VCaP (cell line): ENCODE results near the gene NEK7.

Experiments
- H3K27ac ChIP-seq: fragments of 450-650 bp; 2 replicates; pipeline ENCODE4 v1.5.1; 2017
- CTCF ChIP-seq: fragments of 450-650 bp; conservative IDR thresholded peaks from 2 replicates; pipeline ENCODE4 v1.5.1; 2017; ENCODE audit warnings: mild to moderate bottlenecking, moderate library complexity

Gene NEK7

GRCh38 chr1:198228925-198229324, 72.1 kb downstream of the NEK7 start:
- no peak overlapping the region for H3K27ac ChIP-seq
- no peak for TF ChIP-seq CTCF

- H3K27ac ChIP-seq, result no peak overlapping the region
These were observed 75.0 kb downstream of the NEK7 start for GRCh38 chr1:198231779-198232178.

GRCh38 chr1:198232378-198232777, 75.6 kb downstream of the NEK7 start:
- TF ChIP-seq CTCF, result no peak
- no peak overlapping the region for H3K27ac ChIP-seq

More at GRCh38 chr1:198231779-198232178, 75.0 kb downstream of the NEK7 start:
- no peak for TF ChIP-seq CTCF

GRCh38 chr1:198232940-198233675, 76.3 kb downstream of the NEK7 start:
- H3K27ac ChIP-seq, result no peak overlapping the region
- no peak for TF ChIP-seq CTCF

- H3K27ac ChIP-seq, result no peak overlapping the region; the same call in 1 of the 2 replicates
- no peak for TF ChIP-seq CTCF
These were observed 77.9 kb downstream of the NEK7 start for GRCh38 chr1:198234520-198235251.

- TF ChIP-seq CTCF, result no peak
- no peak overlapping the region for H3K27ac ChIP-seq
These were observed 81.3 kb downstream of the NEK7 start for GRCh38 chr1:198238121-198238520.

- H3K27ac ChIP-seq, result no peak overlapping the region
- TF ChIP-seq CTCF, result no peak
These were observed 84.8 kb downstream of the NEK7 start for GRCh38 chr1:198241553-198241952.
